ENCODE data around the gene CTXN3.

Gene CTXN3

GRCh38 chr5:127697894-127698600 is 49.2 kb downstream of the CTXN3 start:
- no peak for DNase-seq (ENCODE audit: low spot score)

DNA sequence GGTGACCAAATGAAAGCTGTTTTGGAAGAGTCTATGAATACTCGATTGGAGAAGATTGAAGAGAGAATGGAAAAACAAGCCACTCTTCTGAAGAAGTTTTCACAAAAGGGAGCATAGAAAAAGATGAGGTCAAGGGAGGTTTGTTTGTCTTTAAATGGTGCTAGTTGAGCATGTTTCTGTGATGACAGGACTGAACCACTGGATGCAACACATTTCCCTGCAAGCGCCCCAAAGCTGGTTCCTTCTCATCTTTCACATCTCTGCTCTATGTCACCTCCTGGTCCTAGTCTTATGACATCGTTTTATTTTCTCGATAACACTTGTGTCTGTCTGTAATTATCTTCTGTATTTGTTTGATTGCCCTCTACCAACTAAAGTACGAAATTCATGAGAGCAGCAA is 50.5 kb downstream of the CTXN3 start:
- DNase-seq (ENCODE audit: low spot score) = no peak

- DNase-seq (ENCODE audit: low spot score) = peak; percentile 18
Observed at GRCh38 chr5:127700237-127700766, 51.4 kb downstream of the CTXN3 start.

- DNase-seq (ENCODE audit: low spot score) = no peak
Observed at GRCh38 chr5:127702434-127702833, 53.6 kb downstream of the CTXN3 start.

DNA sequence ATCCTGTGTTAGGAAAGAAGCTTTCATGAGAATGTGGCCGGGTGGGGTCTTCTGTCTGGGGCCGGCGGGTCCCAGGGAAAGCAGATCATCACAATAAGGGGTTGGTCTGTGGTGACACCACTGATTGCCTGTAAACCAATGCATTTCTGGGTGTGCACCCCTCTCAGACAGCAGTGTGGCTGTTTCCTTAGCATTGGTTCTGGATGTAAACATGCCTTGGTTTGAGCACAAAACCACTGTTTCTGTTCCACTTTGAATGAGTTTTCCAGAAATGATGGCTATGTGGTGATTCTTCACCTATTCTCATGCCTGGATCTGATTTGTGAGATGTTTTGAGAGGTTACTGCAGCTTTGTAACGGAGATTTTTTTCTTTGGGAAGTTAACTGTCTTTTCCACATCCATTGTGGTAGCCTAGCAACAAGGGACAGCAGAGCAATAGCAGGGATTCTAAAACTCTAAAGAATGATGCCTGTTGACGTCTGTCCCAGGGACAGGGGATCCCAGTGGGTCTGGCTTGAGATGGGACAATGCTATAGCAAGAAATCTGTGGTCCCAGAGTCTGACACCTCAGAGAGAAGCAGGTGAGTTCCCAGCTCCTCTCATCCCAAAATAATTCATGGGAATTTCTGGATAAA is 54.2 kb downstream of the CTXN3 start, which contains the start of gene CCDC192:
Gene CCDC192, plus strand, starts transcription at position 466 of the 636 bp plus-strand sequence. Its CDS starts 55 bp downstream, at position 521.
- no peak for DNase-seq (ENCODE audit: low spot score)

DNA sequence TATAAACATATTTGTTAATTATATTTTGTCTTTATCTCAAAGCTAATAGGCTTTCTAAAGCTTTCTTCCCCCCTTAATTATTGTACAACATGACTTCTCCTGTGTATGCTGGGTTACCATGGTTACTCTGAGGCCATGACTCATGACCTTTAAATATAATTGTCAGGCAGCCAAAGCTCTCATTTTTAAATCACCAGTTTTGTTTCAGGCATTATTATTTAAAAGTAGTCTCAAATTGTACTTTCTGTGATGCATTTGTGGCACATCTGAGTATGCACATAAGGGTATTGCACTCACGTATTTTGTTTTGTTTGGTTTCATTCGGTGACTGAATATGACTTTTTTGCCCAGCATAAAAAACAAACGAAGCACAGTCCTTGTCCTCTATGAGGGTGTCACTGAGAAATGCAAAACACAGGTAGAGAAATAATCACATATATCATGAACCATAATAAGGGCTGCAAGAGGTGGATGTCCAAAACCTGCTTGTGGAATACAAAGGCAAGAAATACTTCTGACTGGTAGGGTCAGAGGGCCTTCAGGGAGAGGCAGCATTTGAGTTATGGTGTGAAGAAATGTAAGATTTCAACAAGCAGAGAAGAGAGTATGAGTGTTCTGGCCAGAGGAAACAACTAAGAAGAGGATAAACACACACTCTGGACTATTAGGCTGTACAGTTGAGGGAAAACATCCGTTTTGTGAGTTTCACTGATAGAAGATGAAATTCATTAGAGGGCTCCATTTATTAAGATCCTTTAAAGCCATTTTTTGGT is 56.4 kb downstream of the CTXN3 start:
- no peak for DNase-seq (ENCODE audit: low spot score)

DNA sequence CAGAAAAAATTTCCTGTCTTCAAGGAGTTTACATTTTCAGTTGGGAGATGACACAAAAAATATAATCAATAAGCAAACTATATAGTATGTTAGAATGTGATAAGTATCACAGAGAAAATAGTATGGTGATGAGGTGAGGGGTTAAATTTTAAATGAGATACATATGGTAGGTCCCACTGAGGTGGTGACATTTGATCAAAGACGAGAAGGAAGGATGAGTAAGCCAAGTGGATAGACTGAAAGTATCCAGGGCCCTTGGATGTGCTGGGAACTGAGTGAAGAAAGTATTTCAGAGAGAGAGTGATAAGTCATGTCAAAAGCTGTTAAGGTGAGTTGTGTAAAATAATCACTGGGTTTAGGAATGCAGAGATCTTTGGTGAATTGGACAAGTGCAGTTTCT is 57.8 kb downstream of the CTXN3 start:
- DNase-seq (ENCODE audit: low spot score) = no peak

DNA sequence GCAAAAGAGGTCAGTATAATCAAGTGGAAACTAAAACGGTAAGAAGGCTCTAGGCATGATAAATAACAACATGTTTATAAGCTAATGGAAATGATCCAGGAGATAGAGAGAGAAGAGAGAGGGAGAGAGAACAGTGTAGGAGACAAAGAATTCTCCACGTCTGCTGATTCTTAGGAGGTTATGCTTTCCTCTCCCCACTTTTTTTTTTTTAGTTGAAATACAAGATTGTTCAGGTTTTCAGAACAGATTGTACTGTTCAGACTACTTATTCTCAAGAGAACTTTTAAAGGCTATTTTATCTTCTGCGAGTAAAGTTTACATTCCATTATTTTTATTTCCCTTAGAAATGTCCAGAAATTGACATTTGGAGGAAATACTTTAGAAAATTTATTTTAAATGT is 58.3 kb downstream of the CTXN3 start:
- no peak for DNase-seq (ENCODE audit: low spot score)
